Measurements from ENCODE around the gene FAF1.

The FAF1 gene

GRCh38 chr1:50808296-50808695, 151.8 kb downstream of the FAF1 start:
- TF ChIP-seq, protein P1, sequence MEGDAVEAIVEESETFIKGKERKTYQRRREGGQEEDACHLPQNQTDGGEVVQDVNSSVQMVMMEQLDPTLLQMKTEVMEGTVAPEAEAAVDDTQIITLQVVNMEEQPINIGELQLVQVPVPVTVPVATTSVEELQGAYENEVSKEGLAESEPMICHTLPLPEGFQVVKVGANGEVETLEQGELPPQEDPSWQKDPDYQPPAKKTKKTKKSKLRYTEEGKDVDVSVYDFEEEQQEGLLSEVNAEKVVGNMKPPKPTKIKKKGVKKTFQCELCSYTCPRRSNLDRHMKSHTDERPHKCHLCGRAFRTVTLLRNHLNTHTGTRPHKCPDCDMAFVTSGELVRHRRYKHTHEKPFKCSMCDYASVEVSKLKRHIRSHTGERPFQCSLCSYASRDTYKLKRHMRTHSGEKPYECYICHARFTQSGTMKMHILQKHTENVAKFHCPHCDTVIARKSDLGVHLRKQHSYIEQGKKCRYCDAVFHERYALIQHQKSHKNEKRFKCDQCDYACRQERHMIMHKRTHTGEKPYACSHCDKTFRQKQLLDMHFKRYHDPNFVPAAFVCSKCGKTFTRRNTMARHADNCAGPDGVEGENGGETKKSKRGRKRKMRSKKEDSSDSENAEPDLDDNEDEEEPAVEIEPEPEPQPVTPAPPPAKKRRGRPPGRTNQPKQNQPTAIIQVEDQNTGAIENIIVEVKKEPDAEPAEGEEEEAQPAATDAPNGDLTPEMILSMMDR (IDR thresholded peaks at IDR 0.05; ENCODE audit: control insufficient read depth, insufficient read depth, low read depth, low read length, missing control alignments), result no peak
- H3K4me3 ChIP-seq (ENCODE audit: control insufficient read depth, low read depth, low read length), result no peak overlapping the region
- no peak for DNase-seq (ENCODE audit: low read depth)

- no peak overlapping the region for H3K4me3 ChIP-seq (ENCODE audit: control insufficient read depth, low read depth, low read length)
- TF ChIP-seq, protein P1 (IDR thresholded peaks at IDR 0.05; ENCODE audit: control insufficient read depth, insufficient read depth, low read depth, low read length, missing control alignments), result no peak
- DNase-seq (ENCODE audit: low read depth), result no peak
These were observed 163.8 kb downstream of the FAF1 start for GRCh38 chr1:50796272-50796671.

DNA sequence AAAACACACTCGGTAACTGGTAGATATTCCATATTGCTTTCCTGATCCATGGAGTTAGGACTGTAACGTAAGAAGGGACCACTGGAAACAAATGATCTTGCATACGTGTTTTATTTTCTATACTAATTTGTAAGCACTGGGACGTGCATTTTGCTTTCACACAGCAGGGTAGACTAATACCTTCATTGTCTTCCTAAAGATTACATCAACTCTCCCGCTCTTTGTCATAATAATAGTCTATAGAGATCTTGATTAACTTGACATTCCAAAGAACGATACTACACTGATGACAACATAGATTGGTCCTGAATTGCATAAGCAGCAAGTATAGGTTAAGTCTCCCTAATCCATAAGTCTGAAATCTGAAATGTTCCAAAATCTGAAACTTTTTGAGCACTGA, 166.5 kb downstream of the FAF1 start:
- no peak overlapping the region for H3K4me3 ChIP-seq (ENCODE audit: control insufficient read depth, low read depth, low read length)
- DNase-seq (ENCODE audit: low read depth), result no peak
- TF ChIP-seq, protein P1 (IDR thresholded peaks at IDR 0.05; ENCODE audit: control insufficient read depth, insufficient read depth, low read depth, low read length, missing control alignments), result no peak

GRCh38 chr1:50787266-50787665, 172.8 kb downstream of the FAF1 start:
- TF ChIP-seq, protein P1 (IDR thresholded peaks at IDR 0.05; ENCODE audit: control insufficient read depth, insufficient read depth, low read depth, low read length, missing control alignments), result no peak
- DNase-seq (ENCODE audit: low read depth), result no peak

DNA sequence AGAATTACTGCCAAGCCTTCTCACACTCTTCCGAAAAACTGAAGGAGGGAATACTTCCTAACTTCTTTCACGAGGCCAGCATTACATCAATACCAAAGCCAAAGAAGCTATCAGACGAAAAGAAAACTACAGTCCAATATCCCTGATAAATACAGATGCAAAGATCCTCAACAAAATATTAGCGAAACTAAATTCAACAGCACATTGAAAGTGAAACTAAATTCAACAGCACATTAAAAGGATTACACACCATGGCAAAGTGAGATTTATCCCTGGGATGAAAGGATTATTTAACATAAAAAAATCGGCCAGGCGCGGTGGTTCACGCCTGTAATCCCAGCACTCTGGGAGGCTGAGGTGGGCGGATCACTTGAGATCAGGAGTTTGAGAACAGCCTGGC, 176.8 kb downstream of the FAF1 start:
- DNase-seq (ENCODE audit: low read depth), result no peak
- peak overlapping the region; percentile 15 for H3K4me3 ChIP-seq (ENCODE audit: control insufficient read depth, low read depth, low read length)
- TF ChIP-seq, protein P1 (IDR thresholded peaks at IDR 0.05; ENCODE audit: control insufficient read depth, insufficient read depth, low read depth, low read length, missing control alignments), result no peak

More at GRCh38 chr1:50787266-50787665, 172.8 kb downstream of the FAF1 start:
- H3K4me3 ChIP-seq (ENCODE audit: control insufficient read depth, low read depth, low read length), result no peak overlapping the region

DNA sequence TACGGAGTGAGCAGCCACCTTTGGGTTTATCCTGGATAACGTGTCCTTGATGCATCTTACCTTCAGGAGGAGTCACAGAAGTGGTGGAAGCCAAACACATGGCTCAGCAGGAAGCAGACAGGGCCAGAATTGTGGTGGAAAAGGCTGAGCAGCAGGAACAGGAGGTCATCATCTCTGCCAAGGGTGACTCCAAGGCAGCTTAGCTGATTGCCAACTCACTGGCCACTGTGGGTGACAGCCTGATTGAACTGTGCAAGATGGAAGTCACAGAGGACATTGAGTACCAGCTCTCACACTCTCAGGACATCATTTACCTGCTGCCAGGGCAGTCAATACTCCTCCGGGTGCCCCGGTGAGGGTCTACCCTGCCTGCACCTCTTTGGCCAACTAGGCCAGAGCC, 179.3 kb downstream of the FAF1 start:
- TF ChIP-seq, protein P1 (IDR thresholded peaks at IDR 0.05; ENCODE audit: control insufficient read depth, insufficient read depth, low read depth, low read length, missing control alignments), result no peak
- H3K4me3 ChIP-seq (ENCODE audit: control insufficient read depth, low read depth, low read length), result no peak overlapping the region
- no peak for DNase-seq (ENCODE audit: low read depth)

- TF ChIP-seq, protein P1 (IDR thresholded peaks at IDR 0.05; ENCODE audit: control insufficient read depth, insufficient read depth, low read depth, low read length, missing control alignments), result no peak
- no peak for DNase-seq (ENCODE audit: low read depth)
These were observed 180.3 kb downstream of the FAF1 start for GRCh38 chr1:50779801-50780200.

More at GRCh38 chr1:50779801-50780200, 180.3 kb downstream of the FAF1 start:
- no peak overlapping the region for H3K4me3 ChIP-seq (ENCODE audit: control insufficient read depth, low read depth, low read length)

Data from AG09309 (cell line).